IMR-90 (cell line): ENCODE measurements around the gene SDC3. TPM values are rescaled to one million over a fixed set of nuclear protein-coding genes. Genes with fewer than 3 reads are reported as not detected.
A peak's percentile ranks its signal among the peaks of the same experiment; 100 is the strongest.

Source experiments
- ATAC-seq: fragments of 200-7000 bp; cut with Tn5 transposase; 2 replicates; pipeline ENCODE4 v1.9.1; 2020; ENCODE audit warnings: low read depth, mild to moderate bottlenecking, moderate library complexity
- BruUV-seq: library from RNA; stranded (reverse); fragments of 400-500 nt; replicated peaks from 2 replicates; lab custom pipeline; 2021; lab: Mats Ljungman, UMichigan
- CTCF ChIA-PET: fragments of 300-600 bp; formaldehyde crosslinking; extraction: SDS; loops from one replicate; lab custom pipeline; 2021; ENCODE audit warnings: antibody characterized with exemption; lab: Yijun Ruan, JAX
- POLR2A ChIA-PET: fragments of 300-600 bp; sonication (Branson Sonifier 250); formaldehyde crosslinking; loops from one replicate; lab custom pipeline; 2022; ENCODE audit warnings: antibody characterized with exemption; ENCODE audit not compliant: unreplicated experiment; lab: Charles Lee
- DNase-seq: peaks from one replicate; pipeline ENCODE4 v3.0.0; 2013
- H2AFZ ChIP-seq: replicated peaks from 2 replicates; pipeline ENCODE3; 2013; ENCODE audit warnings: low read length, mild to moderate bottlenecking; ENCODE audit not compliant: poor library complexity
- H2AK5ac ChIP-seq: 2 replicates; pipeline ENCODE4 v1.6.1; 2013; ENCODE audit warnings: low read depth, low read length, inconsistent platforms
- H2AK9ac ChIP-seq: replicated peaks from 2 replicates; pipeline ENCODE3; 2013; ENCODE audit warnings: mild to moderate bottlenecking, low read depth, low read length, moderate library complexity; ENCODE audit not compliant: poor library complexity
- H2BK120ac ChIP-seq: 2 replicates; pipeline ENCODE4 v1.6.1; 2013; ENCODE audit warnings: low read depth, low read length, inconsistent platforms
- H2BK15ac ChIP-seq: 3 replicates; pipeline ENCODE4 v1.6.1; 2013; ENCODE audit warnings: low read depth, low read length, inconsistent platforms
- H2BK20ac ChIP-seq: 2 replicates; pipeline ENCODE4 v1.6.1; 2013; ENCODE audit warnings: low read depth, mild to moderate bottlenecking, inconsistent platforms, low read length, moderate library complexity
- H2BK5ac ChIP-seq: 2 replicates; pipeline ENCODE4 v1.6.1; 2013; ENCODE audit warnings: mild to moderate bottlenecking, low read depth, low read length, inconsistent platforms; ENCODE audit not compliant: poor library complexity, severe bottlenecking
- H3K14ac ChIP-seq: replicated peaks from 2 replicates; pipeline ENCODE4 v1.6.1; 2013; ENCODE audit warnings: low read depth, low read length, inconsistent platforms
- H3K18ac ChIP-seq: 2 replicates; pipeline ENCODE4 v1.6.1; 2013; ENCODE audit warnings: low read depth, low read length, control low read depth
- H3K23ac ChIP-seq: 2 replicates; pipeline ENCODE4 v1.6.1; 2013; ENCODE audit warnings: low read depth, low read length, inconsistent platforms
- H3K27ac ChIP-seq: 2 replicates; pipeline ENCODE4 v1.5.1; 2013; ENCODE audit warnings: mild to moderate bottlenecking, control low read depth, low read length; ENCODE audit not compliant: insufficient read depth
- H3K27me3 ChIP-seq: 2 replicates; pipeline ENCODE4 v1.6.1; 2013; ENCODE audit warnings: low read length; ENCODE audit not compliant: control insufficient read depth, insufficient read depth
- H3K36me3 ChIP-seq: 2 replicates; pipeline ENCODE4 v1.6.1; 2013; ENCODE audit warnings: low read length, mixed read lengths; ENCODE audit not compliant: control insufficient read depth, insufficient read depth
- H3K4ac ChIP-seq: 2 replicates; pipeline ENCODE4 v1.6.1; 2013; ENCODE audit warnings: low read depth, low read length, inconsistent platforms
- H3K4me1 ChIP-seq: 2 replicates; pipeline ENCODE4 v1.6.1; 2013; ENCODE audit warnings: low read length, mixed read lengths; ENCODE audit not compliant: control insufficient read depth, insufficient read depth
- H3K4me2 ChIP-seq: 2 replicates; pipeline ENCODE4 v1.6.1; 2013; ENCODE audit warnings: low read depth, mild to moderate bottlenecking, control low read depth, low read length, moderate library complexity
- H3K4me3 ChIP-seq: 2 replicates; pipeline ENCODE4 v1.5.1; 2013; ENCODE audit warnings: low read depth, mild to moderate bottlenecking, control low read depth, low read length, moderate library complexity; ENCODE audit not compliant: insufficient read depth
- H3K56ac ChIP-seq: 2 replicates; pipeline ENCODE4 v1.6.1; 2013; ENCODE audit warnings: low read length, inconsistent platforms; ENCODE audit not compliant: insufficient read depth; ENCODE audit errors: extremely low read depth
- H3K79me1 ChIP-seq, 2 experiments: 2 replicates each; pipeline ENCODE4 v1.6.1; 2013; ENCODE audit warnings: low read length in 2 of 2, inconsistent platforms in 1 of 2, low read depth in 1 of 2
- H3K9ac ChIP-seq: 2 replicates; pipeline ENCODE4 v1.6.1; 2013; ENCODE audit warnings: low read depth, low read length, control low read depth
- H3K9me1 ChIP-seq: 2 replicates; pipeline ENCODE4 v1.6.1; 2013; ENCODE audit warnings: low read length, inconsistent platforms; ENCODE audit not compliant: insufficient read depth
- H3K9me3 ChIP-seq: 2 replicates; pipeline ENCODE4 v1.6.1; 2013; ENCODE audit warnings: low read length; ENCODE audit not compliant: control insufficient read depth, insufficient read depth
- H4K20me1 ChIP-seq: 2 replicates; pipeline ENCODE4 v1.6.1; 2013; ENCODE audit warnings: low read length, inconsistent platforms; ENCODE audit not compliant: insufficient read depth
- H4K5ac ChIP-seq: 2 replicates; pipeline ENCODE4 v1.6.1; 2013; ENCODE audit warnings: mild to moderate bottlenecking, low read depth, low read length, control low read depth
- H4K8ac ChIP-seq, 2 experiments: 2 replicates each; pipeline ENCODE4 v1.6.1; 2013; ENCODE audit warnings: low read depth in 2 of 2, low read length in 2 of 2, control low read depth in 1 of 2, inconsistent platforms in 1 of 2
- H4K91ac ChIP-seq: 2 replicates; pipeline ENCODE4 v1.6.1; 2013; ENCODE audit warnings: low read depth, low read length, inconsistent platforms; ENCODE audit not compliant: insufficient read depth
- CEBPB ChIP-seq: IDR thresholded peaks from 2 replicates; pipeline ENCODE4 v1.6.1; 2012; ENCODE audit warnings: low read depth, low read length, improper control_type of control experiment
- CHD1 ChIP-seq: IDR thresholded peaks from 2 replicates; pipeline ENCODE4 v1.6.1; 2012; ENCODE audit warnings: low read depth, low read length, improper control_type of control experiment
- MAZ ChIP-seq: IDR thresholded peaks from 2 replicates; pipeline ENCODE4 v1.6.1; 2012; ENCODE audit warnings: low read depth, mild to moderate bottlenecking, low read length, improper control_type of control experiment, moderate library complexity, borderline replicate concordance
- WGBS, 2 experiments: methylation state at CpG; one replicate each; pipeline versions ENCODE4 v1.1.5 to v1.1.7; 2013; ENCODE audit warnings: missing lambda C conversion rate in 2 of 2; ENCODE audit not compliant: insufficient read length in 1 of 2; ENCODE audit errors: extremely low coverage in 2 of 2; 5-methylcytosine and 5-hydroxymethylcytosine counted together
- dilution Hi-C: fragments of 300-500 bp; cut with HindIII; formaldehyde crosslinking; loops from one replicate; pipeline ENCODE4 v1.14.3; 2018; ENCODE audit warnings: low sequenced_read_pairs; ENCODE audit not compliant: unreplicated experiment
- in situ Hi-C: fragments of 300-500 bp; cut with MboI; formaldehyde crosslinking; loops from 3 replicates; pipeline ENCODE4 v1.14.3; 2019; ENCODE audit warnings: low sequenced_read_pairs, inconsistent platforms, mixed read lengths
- intact Hi-C: fragments of 100-400 bp; cut with micrococcal nuclease; formaldehyde crosslinking; loops from 2 replicates; pipeline ENCODE4 v1.10.0; 2022
- polyA plus RNA-seq, 3 experiments: library from polyadenylated mRNA; depleted of rRNA; stranded (reverse); fragments of >200 nt; gene quantifications; 2 replicates each; pipeline ENCODE4 v1.2.3, GENCODE V29; 2012; ENCODE audit warnings: low replicate concordance in 1 of 3
- total RNA-seq: library from RNA; depleted of rRNA; stranded (reverse); fragments of >200 nt; gene quantifications from 2 replicates; pipeline ENCODE4 v1.2.3, GENCODE V29; 2012

Gene SDC3
- total and polyA plus RNA-seq, 2 of the 4 experiments (the other 2 are of a cell fraction): 13.1 to 71.5 TPM

- Histone ChIP-seq H3K18ac (peak overlapping the region; percentile 54), H2AFZ (peak overlapping the region; percentile 77), H3K27me3 (no peaks in the 10 kb centered on the region), H4K20me1 (peaks cover 87% of the 10 kb centered on the region), H2BK120ac (peak overlapping the region; percentile 76), H2AK9ac (peak overlapping the region; percentile 85), H3K36me3 (0 out of 2 replicates have a peak, but pooled peaks cover 2% of the 10 kb centered on the region), H3K23ac (0 out of 2 replicates have a peak overlapping the region, but pooled peaks have one; percentile 33), H3K4me1 (peaks cover 36% of the 10 kb centered on the region), H3K9ac (no peak overlapping the region; the same call in 1 of the 2 replicates), H4K8ac (peak overlapping the region; percentile 34 to 88), H3K14ac (peak overlapping the region; percentile 75; the same call in 1 of the 2 replicates), H3K56ac (no peak overlapping the region; the same call in 1 of the 2 replicates), H2BK20ac (peak overlapping the region; percentile 22; the same call in 1 of the 2 replicates), H2BK15ac (0 out of 3 replicates have a peak overlapping the region, but pooled peaks have one; percentile 43), H3K4me3 (no peak overlapping the region), H3K79me1 (peaks cover 53 to 93% of the 10 kb centered on the region in 2 experiments), H4K91ac (peak overlapping the region; percentile 78), H4K5ac (peak overlapping the region; percentile 80), H3K4ac (peak overlapping the region; percentile 88), H2AK5ac (peak overlapping the region; percentile 84), H3K27ac (peak overlapping the region; percentile 12), H3K9me1 (peaks cover 34% of the 10 kb centered on the region; the same call in 1 of the 2 replicates), H3K4me2 (0 out of 2 replicates have a peak overlapping the region, but pooled peaks have one; percentile 10), H2BK5ac (peak overlapping the region; percentile 65), H3K9me3 (no peaks in the 10 kb centered on the region)
- DNase-seq: no peak
- intact Hi-C loops (no loop called here), in situ Hi-C loops (no loop called here), dilution Hi-C loops (loop anchor here (25.0 kb wide), 1 partner anchor 90 kb away; no protein-coding TSS in a partner anchor)
- ChIA-PET POLR2A (no interaction called here), CTCF (no interaction called here)
- TF ChIP-seq MAZ (peak; percentile 45; the same call in 1 of the 2 replicates), CHD1 (no peak), CEBPB (no peak)
- WGBS, 2 experiments: no CpG with 5 or more reads among the region's 11 CpGs
- BruUV-seq: no TSS peak
- peak; percentile 24 for ATAC-seq
These were observed 6.6 kb downstream of the SDC3 start for GRCh38 chr1:30901798-30902581.
